ENCODE measurements around the gene PRIM1.

PRIM1 gene

GRCh38 chr12:56724972-56725722, 27.0 kb downstream of the PRIM1 start, which contains the start of gene NACA:
Gene NACA, minus strand, starts transcription at chr12:56725299. Its CDS starts 778 bp downstream, at chr12:56724521.
- peak; percentile 92 for DNase-seq (ENCODE audit: insufficient read length, low spot score)
- no peak for FAIRE-seq
- TF ChIP-seq CTCF (IDR thresholded peaks at IDR 0.05; ENCODE audit: insufficient read depth, missing control alignments) = no peak

GRCh38 chr12:56724701-56724971, 27.5 kb downstream of the PRIM1 start:
- no peak for TF ChIP-seq CTCF (IDR thresholded peaks at IDR 0.05; ENCODE audit: insufficient read depth, missing control alignments)
- FAIRE-seq (no peak), DNase-seq (ENCODE audit: insufficient read length, low spot score) (no peak)

- no peak for TF ChIP-seq CTCF (IDR thresholded peaks at IDR 0.05; ENCODE audit: insufficient read depth, missing control alignments)
- DNase-seq (ENCODE audit: insufficient read length, low spot score) (no peak), FAIRE-seq (no peak)
These were observed 28.0 kb downstream of the PRIM1 start for GRCh38 chr12:56723889-56724700.

DNA sequence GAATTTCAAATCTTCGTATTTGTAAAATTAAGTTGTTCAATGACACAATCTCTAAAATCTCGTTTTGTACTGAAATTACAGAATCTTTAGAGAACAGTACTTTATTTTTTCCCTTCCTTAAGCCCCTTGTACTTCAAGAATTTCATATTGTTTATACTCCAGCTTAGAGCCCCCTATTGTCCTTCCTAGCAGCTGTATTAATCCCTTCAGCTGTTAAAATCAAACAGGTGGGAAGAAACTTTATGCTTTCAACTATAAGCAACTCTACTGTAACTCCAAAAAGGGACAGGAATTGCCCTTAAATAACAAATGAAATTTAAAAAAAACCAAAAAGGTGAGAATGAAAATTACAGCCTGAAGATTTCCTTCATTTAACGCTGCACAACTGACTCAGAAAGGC, 28.8 kb downstream of the PRIM1 start:
- no peak for TF ChIP-seq CTCF (IDR thresholded peaks at IDR 0.05; ENCODE audit: insufficient read depth, missing control alignments)
- FAIRE-seq (no peak), DNase-seq (ENCODE audit: insufficient read length, low spot score) (no peak)

DNA sequence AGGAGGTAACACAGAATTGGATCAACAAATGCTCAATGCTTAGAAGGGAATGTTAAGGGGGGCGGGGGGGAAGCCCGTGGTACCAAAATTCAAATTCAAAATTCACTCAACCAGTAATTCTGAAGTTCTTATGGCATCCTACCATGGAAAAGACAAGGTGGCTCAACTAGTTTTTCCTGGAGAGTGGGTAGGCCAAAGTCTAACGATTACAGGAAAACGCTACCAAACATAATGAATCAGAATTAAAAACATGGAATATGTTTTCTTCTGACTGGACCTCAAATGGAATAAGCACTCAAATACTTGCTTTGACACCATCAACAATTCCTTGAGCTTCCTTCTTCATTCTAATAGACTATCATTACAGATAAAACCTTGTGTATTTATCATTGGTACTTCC, 29.3 kb downstream of the PRIM1 start:
- no peak for FAIRE-seq
- no peak for TF ChIP-seq CTCF (IDR thresholded peaks at IDR 0.05; ENCODE audit: insufficient read depth, missing control alignments)
- DNase-seq (ENCODE audit: insufficient read length, low spot score) = no peak

GRCh38 chr12:56721721-56722120, 30.4 kb downstream of the PRIM1 start:
- no peak for TF ChIP-seq CTCF (IDR thresholded peaks at IDR 0.05; ENCODE audit: insufficient read depth, missing control alignments)
- FAIRE-seq (no peak), DNase-seq (ENCODE audit: insufficient read length, low spot score) (no peak)

GRCh38 chr12:56721216-56721615, 30.9 kb downstream of the PRIM1 start:
- no peak for TF ChIP-seq CTCF (IDR thresholded peaks at IDR 0.05; ENCODE audit: insufficient read depth, missing control alignments)
- FAIRE-seq (no peak), DNase-seq (ENCODE audit: insufficient read length, low spot score) (no peak)
